ENCODE data around the gene FCHO2. TPM values are rescaled to one million over a fixed set of nuclear protein-coding genes. Genes with fewer than 3 reads are reported as not detected.
"Not testable (repeated sequence)": the region's sequence is repeated elsewhere in the genome, so short reads cannot be mapped to it uniquely, and the experiment has no call there.

The FCHO2 gene
- 1.3 TPM for polyA plus RNA-seq

- Mint-ChIP-seq H3K27ac (peak within 1 kb of the TSS; percentile 73 to 97 (median 95)), H3K27me3 (peaks cover 21% of the 10 kb centered on the region), H3K36me3 (peaks cover 1% of the 10 kb centered on the region), H3K4me3 (peak within 1 kb of the TSS; percentile 91 to 98 (median 94)), H3K9me3 (no peaks in the 10 kb centered on the region), H3K4me1 (peaks cover 11 to 16% (median 14%) of the 10 kb centered on the region in 3 donors)
Observed at GRCh38 chr5:72955768-72956323, at the start of gene FCHO2. FCHO2 (plus strand) TSS chr5:72956041; CDS start chr5:72956097, 56 bp downstream.

GRCh38 chr5:72906806-72907205 lies 49.0 kb upstream of the FCHO2 start:
- H3K27ac Mint-ChIP-seq, result no peak overlapping the region
- no peaks in the 10 kb centered on the region for H3K9me3 Mint-ChIP-seq
- H3K4me3 Mint-ChIP-seq, result no peak overlapping the region
- no peaks in the 10 kb centered on the region for H3K4me1 Mint-ChIP-seq
- peaks cover 4% of the 10 kb centered on the region for H3K36me3 Mint-ChIP-seq
- no peaks in the 10 kb centered on the region for H3K27me3 Mint-ChIP-seq

- H3K27me3 Mint-ChIP-seq, result no peaks in the 10 kb centered on the region
- H3K4me1 Mint-ChIP-seq, result no peaks in the 10 kb centered on the region
- peaks cover 4% of the 10 kb centered on the region for H3K36me3 Mint-ChIP-seq
- no peaks in the 10 kb centered on the region for H3K9me3 Mint-ChIP-seq
- no peak overlapping the region for H3K4me3 Mint-ChIP-seq
- H3K27ac Mint-ChIP-seq, result no peak overlapping the region
Observed at GRCh38 chr5:72908664-72909063, 47.2 kb upstream of the FCHO2 start.

- H3K4me1 Mint-ChIP-seq, result no peaks in the 10 kb centered on the region
- peak overlapping the region in 1 of 3 donors; percentile 32 for H3K27ac Mint-ChIP-seq
- no peaks in the 10 kb centered on the region for H3K36me3 Mint-ChIP-seq
- H3K27me3 Mint-ChIP-seq, result no peaks in the 10 kb centered on the region
- no peak overlapping the region for H3K4me3 Mint-ChIP-seq
- H3K9me3 Mint-ChIP-seq, result no peaks in the 10 kb centered on the region
Observed at GRCh38 chr5:72917371-72917776, 38.5 kb upstream of the FCHO2 start.

- no peaks in the 10 kb centered on the region for H3K4me1 Mint-ChIP-seq
- H3K27ac Mint-ChIP-seq, result no peak overlapping the region
- H3K9me3 Mint-ChIP-seq, result no peaks in the 10 kb centered on the region
- H3K4me3 Mint-ChIP-seq, result no peak overlapping the region
- no peaks in the 10 kb centered on the region for H3K27me3 Mint-ChIP-seq
- H3K36me3 Mint-ChIP-seq, result no peaks in the 10 kb centered on the region
Observed at GRCh38 chr5:72920690-72921502, 34.9 kb upstream of the FCHO2 start.

GRCh38 chr5:72921886-72922285 lies 34.0 kb upstream of the FCHO2 start:
- Mint-ChIP-seq H3K27ac (peak overlapping the region in 1 of 3 donors; percentile 63), H3K9me3 (no peaks in the 10 kb centered on the region), H3K4me1 (no peaks in the 10 kb centered on the region), H3K27me3 (no peaks in the 10 kb centered on the region), H3K36me3 (no peaks in the 10 kb centered on the region), H3K4me3 (no peak overlapping the region)

GRCh38 chr5:72922422-72922821 lies 33.4 kb upstream of the FCHO2 start:
- Mint-ChIP-seq H3K27ac (no peak overlapping the region), H3K27me3 (no peaks in the 10 kb centered on the region), H3K36me3 (no peaks in the 10 kb centered on the region), H3K9me3 (no peaks in the 10 kb centered on the region), H3K4me3 (no peak overlapping the region), H3K4me1 (no peaks in the 10 kb centered on the region)

GRCh38 chr5:72925336-72926010 lies 30.4 kb upstream of the FCHO2 start:
- no peak overlapping the region for H3K27ac Mint-ChIP-seq

GRCh38 chr5:72932686-72933085 lies 23.2 kb upstream of the FCHO2 start:
- not testable (repeated sequence) for H3K4me1 Mint-ChIP-seq, H3K27me3 Mint-ChIP-seq, H3K27ac Mint-ChIP-seq, H3K9me3 Mint-ChIP-seq, H3K36me3 Mint-ChIP-seq, H3K4me3 Mint-ChIP-seq

More at GRCh38 chr5:72925336-72926010, 30.4 kb upstream of the FCHO2 start:
- Mint-ChIP-seq H3K4me3 (no peak overlapping the region), H3K9me3 (no peaks in the 10 kb centered on the region), H3K4me1 (no peaks in the 10 kb centered on the region), H3K27me3 (peaks cover 3% of the 10 kb centered on the region), H3K36me3 (no peaks in the 10 kb centered on the region)

- not testable (repeated sequence) for H3K27ac Mint-ChIP-seq, H3K4me3 Mint-ChIP-seq, H3K36me3 Mint-ChIP-seq, H3K9me3 Mint-ChIP-seq, H3K4me1 Mint-ChIP-seq
- peaks cover 16% of the 10 kb centered on the region for H3K27me3 Mint-ChIP-seq
Observed at GRCh38 chr5:72934953-72935725, 20.7 kb upstream of the FCHO2 start.

- no peaks in the 10 kb centered on the region for H3K4me1 Mint-ChIP-seq
- H3K36me3 Mint-ChIP-seq, result no peaks in the 10 kb centered on the region
- H3K27me3 Mint-ChIP-seq, result peaks cover 17% of the 10 kb centered on the region
- peaks cover 0 to 1% (median 0%) of the 10 kb centered on the region in 3 donors for H3K9me3 Mint-ChIP-seq
- H3K27ac Mint-ChIP-seq, result no peak overlapping the region
- H3K4me3 Mint-ChIP-seq, result no peak overlapping the region
Observed at GRCh38 chr5:72936893-72937292, 18.9 kb upstream of the FCHO2 start.

- no peaks in the 10 kb centered on the region for H3K36me3 Mint-ChIP-seq
- no peaks in the 10 kb centered on the region for H3K4me1 Mint-ChIP-seq
- H3K27ac Mint-ChIP-seq, result no peak overlapping the region
- peak overlapping the region in 1 of 4 donors; percentile 25 for H3K4me3 Mint-ChIP-seq
- H3K27me3 Mint-ChIP-seq, result peaks cover 17% of the 10 kb centered on the region
- H3K9me3 Mint-ChIP-seq, result peaks cover 0 to 1% (median 0%) of the 10 kb centered on the region in 3 donors
Observed at GRCh38 chr5:72937517-72938061, 18.3 kb upstream of the FCHO2 start.

- Mint-ChIP-seq H3K27me3 (peaks cover 15% of the 10 kb centered on the region), H3K4me1 (no peaks in the 10 kb centered on the region), H3K27ac (no peak overlapping the region), H3K4me3 (no peak overlapping the region), H3K36me3 (no peaks in the 10 kb centered on the region), H3K9me3 (peaks cover 0 to 1% (median 0%) of the 10 kb centered on the region in 3 donors)
Observed at GRCh38 chr5:72938206-72938605, 17.6 kb upstream of the FCHO2 start.

- Mint-ChIP-seq H3K36me3 (no peaks in the 10 kb centered on the region), H3K27me3 (peaks cover 11% of the 10 kb centered on the region), H3K4me3 (no peak overlapping the region), H3K9me3 (peaks cover 0 to 1% (median 0%) of the 10 kb centered on the region in 3 donors), H3K4me1 (no peaks in the 10 kb centered on the region), H3K27ac (no peak overlapping the region)
Observed at GRCh38 chr5:72940082-72940481, 15.8 kb upstream of the FCHO2 start.

- Mint-ChIP-seq H3K4me3 (no peak overlapping the region), H3K27me3 (peaks cover 11% of the 10 kb centered on the region), H3K27ac (no peak overlapping the region), H3K36me3 (no peaks in the 10 kb centered on the region), H3K4me1 (no peaks in the 10 kb centered on the region), H3K9me3 (peaks cover 0 to 1% (median 0%) of the 10 kb centered on the region in 3 donors)
Observed at GRCh38 chr5:72943307-72943706, 12.5 kb upstream of the FCHO2 start.

Data from IgD-negative memory B cell (primary cell).